ENCODE data around the gene COX6A1. TPM values are rescaled to one million over a fixed set of nuclear protein-coding genes. Genes with fewer than 3 reads are reported as not detected.
"Not testable (repeated sequence)": the region's sequence is repeated elsewhere in the genome, so short reads cannot be mapped to it uniquely, and the experiment has no call there.

Gene COX6A1
- total RNA-seq, 1 donor: 366 TPM

DNA sequence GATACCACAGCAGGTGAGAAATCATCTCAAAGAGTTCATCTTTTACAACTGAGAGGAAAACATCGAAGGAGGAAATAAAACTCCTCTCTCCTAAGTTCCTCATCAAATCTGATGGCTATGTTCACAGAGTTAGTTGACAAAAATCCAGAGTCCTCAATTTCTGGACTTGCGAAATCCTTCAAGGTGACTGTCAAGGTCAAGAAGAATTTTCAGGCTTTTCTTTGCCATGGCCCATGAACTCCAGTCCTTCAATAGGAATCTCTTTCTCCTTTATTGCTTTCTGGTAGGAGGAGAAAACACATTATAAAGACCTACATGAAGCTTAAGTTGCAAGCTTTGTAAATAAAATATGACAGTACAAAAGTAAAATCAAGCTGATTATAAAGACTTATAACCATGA lies 6.8 kb downstream of the COX6A1 start:
- TF ChIP-seq, protein P1, sequence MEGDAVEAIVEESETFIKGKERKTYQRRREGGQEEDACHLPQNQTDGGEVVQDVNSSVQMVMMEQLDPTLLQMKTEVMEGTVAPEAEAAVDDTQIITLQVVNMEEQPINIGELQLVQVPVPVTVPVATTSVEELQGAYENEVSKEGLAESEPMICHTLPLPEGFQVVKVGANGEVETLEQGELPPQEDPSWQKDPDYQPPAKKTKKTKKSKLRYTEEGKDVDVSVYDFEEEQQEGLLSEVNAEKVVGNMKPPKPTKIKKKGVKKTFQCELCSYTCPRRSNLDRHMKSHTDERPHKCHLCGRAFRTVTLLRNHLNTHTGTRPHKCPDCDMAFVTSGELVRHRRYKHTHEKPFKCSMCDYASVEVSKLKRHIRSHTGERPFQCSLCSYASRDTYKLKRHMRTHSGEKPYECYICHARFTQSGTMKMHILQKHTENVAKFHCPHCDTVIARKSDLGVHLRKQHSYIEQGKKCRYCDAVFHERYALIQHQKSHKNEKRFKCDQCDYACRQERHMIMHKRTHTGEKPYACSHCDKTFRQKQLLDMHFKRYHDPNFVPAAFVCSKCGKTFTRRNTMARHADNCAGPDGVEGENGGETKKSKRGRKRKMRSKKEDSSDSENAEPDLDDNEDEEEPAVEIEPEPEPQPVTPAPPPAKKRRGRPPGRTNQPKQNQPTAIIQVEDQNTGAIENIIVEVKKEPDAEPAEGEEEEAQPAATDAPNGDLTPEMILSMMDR (IDR thresholded peaks at IDR 0.05; ENCODE audit: insufficient read depth, low read length): no peak
- peak overlapping the region; percentile 100 for H3K4me3 ChIP-seq (ENCODE audit: low read depth, low read length)
- DNase-seq (ENCODE audit: low read depth): no peak

DNA sequence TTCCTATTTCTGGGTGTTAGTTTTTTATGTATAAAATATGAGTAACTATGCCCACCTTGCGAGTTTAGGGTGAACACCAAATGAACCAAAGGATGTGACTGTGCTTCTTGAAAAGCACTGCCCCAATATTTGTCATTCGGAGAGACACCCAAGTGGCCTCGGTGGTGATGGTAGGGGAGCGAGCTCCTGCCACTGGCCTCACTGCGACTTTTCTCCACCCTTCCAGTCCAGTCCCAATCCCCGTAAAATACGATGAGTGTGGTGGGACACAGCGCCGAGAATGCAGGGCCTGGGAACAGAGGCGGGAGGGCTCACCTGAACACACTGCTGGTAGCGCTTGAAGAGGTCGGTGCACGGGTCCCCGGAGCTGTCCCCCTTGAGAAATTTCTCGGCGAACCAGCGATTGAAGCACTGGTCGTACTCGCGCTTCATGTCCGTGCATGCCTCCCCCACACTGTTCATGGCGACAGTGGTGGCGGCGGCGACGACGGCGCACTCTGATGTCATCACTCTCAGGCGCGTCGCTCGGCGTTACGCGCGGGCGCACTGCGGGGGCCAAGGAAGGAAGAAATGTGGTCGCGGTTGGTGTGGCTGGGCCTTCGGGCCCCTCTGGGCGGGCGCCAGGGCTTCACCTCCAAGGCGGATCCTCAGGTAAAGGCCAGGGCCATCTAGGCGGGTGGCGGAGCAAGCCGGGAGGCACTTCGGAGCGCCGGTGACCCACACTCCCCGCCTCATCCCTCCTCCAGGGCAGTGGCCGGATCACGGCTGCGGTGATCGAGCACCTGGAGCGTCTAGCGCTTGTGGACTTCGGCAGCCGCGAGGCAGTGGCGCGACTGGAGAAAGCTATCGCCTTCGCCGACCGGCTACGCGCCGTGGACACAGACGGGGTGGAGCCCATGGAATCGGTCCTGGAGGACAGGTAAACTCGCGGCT lies 8.3 kb downstream of the COX6A1 start, which contains the start of the genes GATC and TRIAP1:
Gene GATC (plus strand): TSS at position 534 of the 933 bp plus-strand sequence. CDS start 37 bp downstream, at position 571.
Gene TRIAP1 (minus strand): TSS at position 474 of the 933 bp plus-strand sequence. CDS start 12 bp downstream, at position 462.
- TF ChIP-seq, protein P1 (IDR thresholded peaks at IDR 0.05; ENCODE audit: insufficient read depth, low read length): no peak
- peak; percentile 66 for DNase-seq (ENCODE audit: low read depth)
- H3K4me3 ChIP-seq (ENCODE audit: low read depth, low read length): peak within 1 kb of the TSS; percentile 100

DNA sequence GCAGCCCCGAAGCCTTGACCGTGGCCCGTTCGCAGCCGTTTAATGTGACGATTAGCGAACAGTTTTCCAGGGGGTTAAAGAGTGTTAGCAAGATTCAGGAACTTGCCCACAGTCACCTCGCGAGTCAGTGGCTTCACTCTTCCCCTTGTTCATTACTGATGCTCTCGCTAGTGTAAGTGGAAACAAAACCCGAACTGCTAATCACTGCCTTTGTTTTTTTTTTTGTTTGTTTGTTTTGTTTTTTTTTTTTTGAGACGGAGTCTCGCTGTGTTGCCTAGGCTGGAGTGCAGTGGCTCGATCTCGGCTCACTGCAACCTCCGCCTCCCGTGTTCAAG lies 8.9 kb downstream of the COX6A1 start:
- DNase-seq (ENCODE audit: low read depth): not testable (repeated sequence)
- peak overlapping the region; percentile 100 for H3K4me3 ChIP-seq (ENCODE audit: low read depth, low read length)

DNA sequence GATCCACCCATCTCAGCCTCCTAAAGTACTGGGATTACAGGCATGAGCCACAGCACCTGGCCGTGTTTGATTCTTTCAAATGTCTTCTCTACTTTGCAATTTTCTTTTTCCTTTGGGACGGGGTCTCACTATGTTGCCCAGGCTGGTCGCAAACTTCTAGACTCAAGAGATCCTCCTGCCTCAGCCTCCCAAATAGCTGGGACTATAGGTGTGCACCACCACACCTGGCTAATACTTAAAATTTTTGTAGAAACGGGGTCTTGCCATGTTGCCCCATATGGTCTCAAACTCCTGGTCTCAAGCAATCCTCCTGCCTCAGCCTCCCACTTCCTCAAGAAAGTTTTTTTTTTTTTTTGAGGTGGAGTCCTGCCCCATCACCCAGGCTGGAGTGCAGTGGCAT lies 10.1 kb downstream of the COX6A1 start:
- no peak for DNase-seq (ENCODE audit: low read depth)
- H3K4me3 ChIP-seq (ENCODE audit: low read depth, low read length): no peak overlapping the region
- TF ChIP-seq, protein P1 (IDR thresholded peaks at IDR 0.05; ENCODE audit: insufficient read depth, low read length): no peak

DNA sequence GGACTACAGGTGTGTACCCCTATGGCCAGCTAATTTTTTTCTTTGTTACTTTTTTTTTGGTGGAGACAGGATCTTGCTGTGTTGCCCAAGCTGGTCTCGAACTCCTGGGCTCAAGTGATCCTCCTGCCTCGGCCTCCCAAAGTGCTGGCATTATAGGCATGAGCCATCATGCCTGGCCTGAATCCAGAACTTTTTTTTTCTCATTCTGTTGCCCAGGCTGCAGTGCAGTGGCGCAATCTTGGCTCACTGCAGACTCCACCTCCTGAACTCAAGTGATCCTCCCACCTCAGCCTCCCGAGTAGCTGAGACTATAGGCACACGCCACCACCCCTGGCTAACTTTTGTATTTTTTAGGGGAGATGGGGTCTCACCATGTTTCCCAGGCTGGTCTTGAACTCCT lies 14.6 kb downstream of the COX6A1 start:
- not testable (repeated sequence) for DNase-seq (ENCODE audit: low read depth); H3K4me3 ChIP-seq (ENCODE audit: low read depth, low read length)

DNA sequence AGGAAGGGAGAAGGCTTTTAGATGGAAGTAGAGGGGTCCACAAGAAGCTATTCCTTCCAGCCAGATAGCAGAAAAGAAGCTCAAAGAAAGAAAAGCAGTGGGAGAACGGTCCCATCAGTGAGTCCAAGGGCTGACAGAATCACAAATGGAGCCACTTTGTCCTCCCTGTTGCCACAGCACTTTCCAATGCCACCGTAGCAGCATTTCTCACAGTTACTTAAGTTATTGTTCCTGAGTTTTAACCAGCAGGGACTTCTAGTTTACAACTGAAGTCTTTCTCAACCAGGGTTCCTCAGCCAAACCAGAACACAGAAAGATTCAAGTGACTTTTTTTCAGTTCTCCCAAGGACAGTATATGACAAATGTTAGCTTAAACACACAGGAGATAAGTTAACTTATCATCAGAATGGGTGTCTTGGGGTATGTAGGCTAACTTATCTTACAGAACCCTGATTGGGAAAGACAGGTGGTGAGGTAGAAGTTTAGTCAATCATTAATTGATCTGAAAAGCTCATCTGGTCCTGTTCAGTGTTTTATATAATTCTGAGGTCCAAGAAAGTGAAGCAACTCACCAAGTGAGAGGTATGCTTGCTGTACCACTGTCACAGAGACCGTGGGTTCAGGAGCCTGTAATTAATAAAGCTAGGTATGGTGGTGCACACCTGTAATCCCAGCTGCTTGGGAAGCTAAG lies 15.3 kb downstream of the COX6A1 start:
- no peak for DNase-seq (ENCODE audit: low read depth)
- H3K4me3 ChIP-seq (ENCODE audit: low read depth, low read length): no peak overlapping the region
- TF ChIP-seq, protein P1 (IDR thresholded peaks at IDR 0.05; ENCODE audit: insufficient read depth, low read length): no peak

DNA sequence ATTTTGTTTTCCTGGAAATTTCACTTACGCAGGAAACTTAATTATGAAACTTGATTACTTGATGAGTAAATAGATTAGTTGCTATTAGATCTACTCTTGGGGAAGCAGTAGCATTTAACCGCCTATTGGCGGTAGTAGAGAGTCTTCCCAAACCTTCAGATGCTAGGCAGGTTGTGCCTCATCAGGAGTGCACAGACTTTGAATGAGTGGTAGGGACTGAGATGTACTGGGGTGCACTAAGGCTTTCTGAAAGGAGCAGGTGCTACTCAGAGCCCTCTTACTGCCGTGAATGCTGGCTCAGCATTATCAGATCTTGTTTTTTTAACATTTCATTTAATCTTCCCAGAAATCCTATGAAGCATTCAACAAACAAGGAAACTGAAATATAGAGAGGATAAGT lies 16.1 kb downstream of the COX6A1 start:
- DNase-seq (ENCODE audit: low read depth): no peak
- TF ChIP-seq, protein P1 (IDR thresholded peaks at IDR 0.05; ENCODE audit: insufficient read depth, low read length): peak; percentile 76

More for the DNA sequence above, 16.1 kb downstream of the COX6A1 start:
- H3K4me3 ChIP-seq (ENCODE audit: low read depth, low read length): no peak overlapping the region
